Measurements from ENCODE around the gene ZNF521.

ZNF521 gene

DNA sequence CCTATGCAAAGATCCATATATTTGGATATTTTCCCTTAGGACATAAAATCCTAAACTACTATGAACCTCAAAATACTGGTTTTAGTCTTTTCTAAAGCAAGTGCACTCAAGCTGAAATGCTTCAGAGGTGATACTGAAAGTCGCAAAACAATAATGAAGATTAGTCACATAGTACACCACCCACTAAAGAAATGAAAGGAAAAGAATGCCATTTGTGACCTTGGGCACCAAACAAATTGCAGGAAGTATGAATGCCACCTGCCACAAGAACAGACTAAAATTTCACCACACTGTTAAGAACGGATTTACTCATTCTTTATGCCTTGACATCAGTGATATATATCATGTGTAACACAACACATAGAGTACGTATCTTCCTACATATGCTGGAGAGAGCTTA, 161.5 kb downstream of the ZNF521 start:
- Histone ChIP-seq H3K36me3 (ENCODE audit: insufficient read depth, insufficient read length, low read length) (no peaks in the 10 kb centered on the region), H3K9ac (ENCODE audit: insufficient read length, low read depth) (no peak overlapping the region), H3K4me1 (ENCODE audit: insufficient read depth, insufficient read length) (no peaks in the 10 kb centered on the region), H3K9me3 (ENCODE audit: insufficient read depth, low read length) (no peaks in the 10 kb centered on the region), H3K27me3 (ENCODE audit: insufficient read depth, insufficient read length) (no peaks in the 10 kb centered on the region), H3K4me3 (ENCODE audit: insufficient read length, low read depth) (no peak overlapping the region)
- no peak for DNase-seq (ENCODE audit: low read depth, low spot score)
- TF ChIP-seq YY1 (IDR thresholded peaks at IDR 0.05; ENCODE audit: insufficient read depth, insufficient read length) (no peak), SUZ12 (IDR thresholded peaks at IDR 0.05; ENCODE audit: extremely low read depth, insufficient read depth, insufficient read length) (no peak), ZNF274 (IDR thresholded peaks at IDR 0.05; ENCODE audit: low read depth, low read length) (no peak)

GRCh38 chr18:25189391-25190185, 162.4 kb downstream of the ZNF521 start:
- no peak overlapping the region for H3K4me3 ChIP-seq (ENCODE audit: insufficient read length, low read depth)
- H3K9ac ChIP-seq (ENCODE audit: insufficient read length, low read depth), result no peak overlapping the region
- H3K27me3 ChIP-seq (ENCODE audit: insufficient read depth, insufficient read length), result no peaks in the 10 kb centered on the region
- no peaks in the 10 kb centered on the region for H3K9me3 ChIP-seq (ENCODE audit: insufficient read depth, low read length)
- H3K36me3 ChIP-seq (ENCODE audit: insufficient read depth, insufficient read length, low read length), result no peaks in the 10 kb centered on the region
- no peaks in the 10 kb centered on the region for H3K4me1 ChIP-seq (ENCODE audit: insufficient read depth, insufficient read length)
- TF ChIP-seq YY1 (IDR thresholded peaks at IDR 0.05; ENCODE audit: insufficient read depth, insufficient read length) (no peak), ZNF274 (IDR thresholded peaks at IDR 0.05; ENCODE audit: low read depth, low read length) (no peak), SUZ12 (IDR thresholded peaks at IDR 0.05; ENCODE audit: extremely low read depth, insufficient read depth, insufficient read length) (no peak)
- no peak for DNase-seq (ENCODE audit: low read depth, low spot score)

GRCh38 chr18:25187521-25188192, 164.3 kb downstream of the ZNF521 start:
- TF ChIP-seq SUZ12 (IDR thresholded peaks at IDR 0.05; ENCODE audit: extremely low read depth, insufficient read depth, insufficient read length) (no peak), YY1 (IDR thresholded peaks at IDR 0.05; ENCODE audit: insufficient read depth, insufficient read length) (no peak), ZNF274 (IDR thresholded peaks at IDR 0.05; ENCODE audit: low read depth, low read length) (no peak)
- DNase-seq (ENCODE audit: low read depth, low spot score), result no peak
- Histone ChIP-seq H3K4me3 (ENCODE audit: insufficient read length, low read depth) (no peak overlapping the region), H3K27me3 (ENCODE audit: insufficient read depth, insufficient read length) (no peaks in the 10 kb centered on the region), H3K9ac (ENCODE audit: insufficient read length, low read depth) (no peak overlapping the region), H3K36me3 (ENCODE audit: insufficient read depth, insufficient read length, low read length) (no peaks in the 10 kb centered on the region), H3K4me1 (ENCODE audit: insufficient read depth, insufficient read length) (no peaks in the 10 kb centered on the region), H3K9me3 (ENCODE audit: insufficient read depth, low read length) (no peaks in the 10 kb centered on the region)

DNA sequence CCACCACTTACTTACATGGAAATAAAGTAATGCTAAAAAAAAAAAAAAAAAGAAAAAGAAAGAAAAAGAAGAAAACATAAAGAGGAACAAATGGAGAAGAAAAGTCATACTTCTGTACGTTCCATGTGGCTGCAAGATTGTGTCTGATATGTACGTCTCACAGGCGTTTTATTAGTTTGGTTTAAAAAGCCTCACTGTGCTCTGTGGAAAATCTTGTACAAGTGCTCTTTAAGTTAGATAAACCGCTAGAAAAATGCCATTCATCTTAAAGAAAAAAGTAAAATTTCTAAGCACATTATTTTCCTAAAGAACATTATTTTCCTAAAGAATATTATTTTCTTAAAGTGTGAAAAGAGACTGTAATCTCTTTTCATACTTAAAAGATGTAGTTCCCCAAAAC, 165.1 kb downstream of the ZNF521 start:
- H3K27me3 ChIP-seq (ENCODE audit: insufficient read depth, insufficient read length), result no peaks in the 10 kb centered on the region
- no peak overlapping the region for H3K9ac ChIP-seq (ENCODE audit: insufficient read length, low read depth)
- H3K9me3 ChIP-seq (ENCODE audit: insufficient read depth, low read length), result no peaks in the 10 kb centered on the region
- H3K4me1 ChIP-seq (ENCODE audit: insufficient read depth, insufficient read length), result no peaks in the 10 kb centered on the region
- H3K4me3 ChIP-seq (ENCODE audit: insufficient read length, low read depth), result no peak overlapping the region
- TF ChIP-seq ZNF274 (IDR thresholded peaks at IDR 0.05; ENCODE audit: low read depth, low read length) (no peak), YY1 (IDR thresholded peaks at IDR 0.05; ENCODE audit: insufficient read depth, insufficient read length) (no peak), SUZ12 (IDR thresholded peaks at IDR 0.05; ENCODE audit: extremely low read depth, insufficient read depth, insufficient read length) (no peak)
- DNase-seq (ENCODE audit: low read depth, low spot score), result no peak
- H3K36me3 ChIP-seq (ENCODE audit: insufficient read depth, insufficient read length, low read length), result no peaks in the 10 kb centered on the region

- DNase-seq (ENCODE audit: low read depth, low spot score), result no peak
- Histone ChIP-seq H3K27me3 (ENCODE audit: insufficient read depth, insufficient read length) (no peaks in the 10 kb centered on the region), H3K4me3 (ENCODE audit: insufficient read length, low read depth) (no peak overlapping the region), H3K4me1 (ENCODE audit: insufficient read depth, insufficient read length) (no peaks in the 10 kb centered on the region), H3K36me3 (ENCODE audit: insufficient read depth, insufficient read length, low read length) (no peaks in the 10 kb centered on the region), H3K9ac (ENCODE audit: insufficient read length, low read depth) (no peak overlapping the region), H3K9me3 (ENCODE audit: insufficient read depth, low read length) (no peaks in the 10 kb centered on the region)
- TF ChIP-seq YY1 (IDR thresholded peaks at IDR 0.05; ENCODE audit: insufficient read depth, insufficient read length) (no peak), ZNF274 (IDR thresholded peaks at IDR 0.05; ENCODE audit: low read depth, low read length) (no peak), SUZ12 (IDR thresholded peaks at IDR 0.05; ENCODE audit: extremely low read depth, insufficient read depth, insufficient read length) (no peak)
Measured at GRCh38 chr18:25181993-25182392, 170.0 kb downstream of the ZNF521 start.

DNA sequence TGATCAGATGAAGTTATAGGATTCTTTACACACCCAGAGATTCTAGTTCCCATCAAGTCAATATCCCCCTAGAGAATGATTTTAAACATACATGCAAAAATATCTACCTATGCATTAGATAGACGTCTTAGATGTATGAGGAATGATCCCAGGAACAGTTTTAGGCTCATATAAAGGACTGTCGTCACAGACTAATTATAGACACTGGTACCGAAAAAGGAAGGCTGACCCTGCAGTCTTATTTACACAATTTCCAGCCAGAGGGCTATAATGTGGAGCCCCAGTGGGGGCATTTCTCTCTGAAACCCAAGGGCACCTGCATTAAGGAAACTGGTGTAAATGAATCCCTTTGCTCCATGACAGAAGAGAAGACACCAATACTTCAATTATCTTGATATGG, 170.4 kb downstream of the ZNF521 start:
- Histone ChIP-seq H3K9ac (ENCODE audit: insufficient read length, low read depth) (no peak overlapping the region), H3K36me3 (ENCODE audit: insufficient read depth, insufficient read length, low read length) (no peaks in the 10 kb centered on the region), H3K4me3 (ENCODE audit: insufficient read length, low read depth) (no peak overlapping the region), H3K9me3 (ENCODE audit: insufficient read depth, low read length) (no peaks in the 10 kb centered on the region), H3K4me1 (ENCODE audit: insufficient read depth, insufficient read length) (no peaks in the 10 kb centered on the region), H3K27me3 (ENCODE audit: insufficient read depth, insufficient read length) (no peaks in the 10 kb centered on the region)
- no peak for DNase-seq (ENCODE audit: low read depth, low spot score)
- TF ChIP-seq ZNF274 (IDR thresholded peaks at IDR 0.05; ENCODE audit: low read depth, low read length) (no peak), SUZ12 (IDR thresholded peaks at IDR 0.05; ENCODE audit: extremely low read depth, insufficient read depth, insufficient read length) (no peak), YY1 (IDR thresholded peaks at IDR 0.05; ENCODE audit: insufficient read depth, insufficient read length) (no peak)

DNA sequence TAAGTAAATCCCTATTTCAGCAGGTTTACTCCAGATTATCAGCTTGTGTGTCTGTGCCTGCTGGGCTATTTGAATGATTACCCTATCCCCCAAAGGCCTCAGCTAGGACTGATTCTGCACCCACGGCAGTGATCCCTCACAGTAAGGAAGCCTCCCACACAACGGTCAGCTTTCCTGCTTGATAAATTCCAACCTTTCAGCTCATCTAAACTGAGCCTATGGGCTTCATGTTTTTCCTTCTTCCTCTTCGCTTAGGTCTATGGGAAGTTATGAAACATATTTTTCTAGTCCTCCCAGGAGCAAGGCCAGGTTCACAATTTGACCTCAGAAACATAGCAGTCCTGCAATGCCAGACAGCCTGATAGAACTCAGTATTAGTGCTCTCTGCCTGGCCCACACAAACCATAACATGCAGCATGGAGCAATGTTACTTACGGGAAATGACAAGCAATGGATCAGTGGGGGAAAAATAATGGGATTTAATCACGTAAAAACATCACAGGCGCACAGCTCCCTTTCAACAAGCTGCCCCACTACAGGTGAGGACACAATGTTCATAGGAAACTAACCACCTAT, 170.9 kb downstream of the ZNF521 start:
- no peak for TF ChIP-seq SUZ12 (IDR thresholded peaks at IDR 0.05; ENCODE audit: extremely low read depth, insufficient read depth, insufficient read length)
- no peak for TF ChIP-seq YY1 (IDR thresholded peaks at IDR 0.05; ENCODE audit: insufficient read depth, insufficient read length)
- no peak for TF ChIP-seq ZNF274 (IDR thresholded peaks at IDR 0.05; ENCODE audit: low read depth, low read length)
- no peaks in the 10 kb centered on the region for H3K36me3 ChIP-seq (ENCODE audit: insufficient read depth, insufficient read length, low read length)
- H3K9ac ChIP-seq (ENCODE audit: insufficient read length, low read depth), result no peak overlapping the region
- H3K9me3 ChIP-seq (ENCODE audit: insufficient read depth, low read length), result no peaks in the 10 kb centered on the region
- H3K4me1 ChIP-seq (ENCODE audit: insufficient read depth, insufficient read length), result no peaks in the 10 kb centered on the region
- no peak for DNase-seq (ENCODE audit: low read depth, low spot score)
- H3K27me3 ChIP-seq (ENCODE audit: insufficient read depth, insufficient read length), result no peaks in the 10 kb centered on the region
- H3K4me3 ChIP-seq (ENCODE audit: insufficient read length, low read depth), result no peak overlapping the region
